Activated T-helper 9 cell treated with anti-CD3 and anti-CD28 coated beads, Interleukin-2, amount 50 U/mL, for 16 hours (primary cell): ENCODE data around the gene IFNL3.
"Not testable (repeated sequence)": the region's sequence is repeated elsewhere in the genome, so short reads cannot be mapped to it uniquely, and the experiment has no call there.

Source experiments
- DNase-seq: peaks from one replicate; pipeline ENCODE4 v3.0.0-alpha.2; 2020; ENCODE audit warnings: low read depth

The IFNL3 gene

GRCh38 chr19:39244410-39245100 is at the start of gene IFNL3:
IFNL3 (minus strand) TSS chr19:39245006; CDS start chr19:39244967, 39 bp downstream.
- DNase-seq: not testable (repeated sequence)

GRCh38 chr19:39293394-39293793 is 48.6 kb upstream of the IFNL3 start:
- DNase-seq: no peak

- no peak for DNase-seq
These were observed 39.2 kb upstream of the IFNL3 start for GRCh38 chr19:39284032-39284431.

- no peak for DNase-seq
These were observed 37.2 kb upstream of the IFNL3 start for GRCh38 chr19:39282021-39282420.

GRCh38 chr19:39277598-39277997 is 32.8 kb upstream of the IFNL3 start:
- DNase-seq: no peak

GRCh38 chr19:39276740-39277139 is 31.9 kb upstream of the IFNL3 start:
- DNase-seq: no peak

- DNase-seq: no peak
These were observed 30.8 kb upstream of the IFNL3 start for GRCh38 chr19:39275578-39275977.

GRCh38 chr19:39273859-39274258 is 29.1 kb upstream of the IFNL3 start:
- not testable (repeated sequence) for DNase-seq

- no peak for DNase-seq
These were observed 25.4 kb upstream of the IFNL3 start for GRCh38 chr19:39270036-39270871.

- not testable (repeated sequence) for DNase-seq
These were observed 24.6 kb upstream of the IFNL3 start for GRCh38 chr19:39269369-39269768.

- DNase-seq: not testable (repeated sequence)
These were observed 23.9 kb upstream of the IFNL3 start for GRCh38 chr19:39268531-39269223.

- not testable (repeated sequence) for DNase-seq
These were observed 23.3 kb upstream of the IFNL3 start, which contains the start of gene IFNL2 for GRCh38 chr19:39268085-39268484. IFNL2 (plus strand) TSS chr19:39268396; CDS start chr19:39268569, 173 bp downstream.

- DNase-seq: no peak
These were observed 20.6 kb upstream of the IFNL3 start for GRCh38 chr19:39265321-39265916.

- DNase-seq: no peak
These were observed 19.8 kb upstream of the IFNL3 start for GRCh38 chr19:39264306-39265290.

- no peak for DNase-seq
These were observed 19.1 kb upstream of the IFNL3 start for GRCh38 chr19:39263912-39264305.

- no peak for DNase-seq
These were observed 17.7 kb upstream of the IFNL3 start for GRCh38 chr19:39262496-39262895.

- no peak for DNase-seq
These were observed 16.9 kb upstream of the IFNL3 start for GRCh38 chr19:39261704-39262103.

GRCh38 chr19:39257227-39257626 is 12.4 kb upstream of the IFNL3 start:
- DNase-seq: no peak

- DNase-seq: no peak
These were observed 9.9 kb upstream of the IFNL3 start for GRCh38 chr19:39254531-39255345.
